ENCODE data around the gene TMEM9. TPM values are rescaled to one million over a fixed set of nuclear protein-coding genes. Genes with fewer than 3 reads are reported as not detected.

The TMEM9 gene
- total RNA-seq, 3 donors from 2014 or later = 19.1 to 38.9 (median 24.1) TPM

DNA sequence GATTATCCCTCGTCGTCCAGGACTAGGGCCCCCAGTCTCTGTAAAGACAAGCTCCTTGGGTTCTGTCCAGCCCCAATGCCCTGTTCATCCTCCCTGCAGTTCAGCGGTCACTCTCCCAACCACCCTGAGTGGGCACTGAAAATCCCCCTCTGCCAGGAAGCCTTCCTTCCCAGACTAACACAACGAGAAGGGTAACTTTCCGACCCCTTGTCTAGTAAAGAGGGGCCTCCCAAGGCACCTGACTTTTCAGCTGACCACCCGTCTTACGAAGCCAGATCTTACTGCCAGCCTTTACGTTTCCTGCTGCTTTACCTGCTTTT lies 13.4 kb downstream of the TMEM9 start:
- Histone ChIP-seq H3K4me3 (no peak overlapping the region), H3K9me3 (no peaks in the 10 kb centered on the region), H3K4me1 (ENCODE audit: low read depth) (no peaks in the 10 kb centered on the region), H3K36me3 (ENCODE audit: low read depth) (no peaks in the 10 kb centered on the region)
- DNase-seq (no peak), ATAC-seq (no peak)
- TF ChIP-seq, protein P1, sequence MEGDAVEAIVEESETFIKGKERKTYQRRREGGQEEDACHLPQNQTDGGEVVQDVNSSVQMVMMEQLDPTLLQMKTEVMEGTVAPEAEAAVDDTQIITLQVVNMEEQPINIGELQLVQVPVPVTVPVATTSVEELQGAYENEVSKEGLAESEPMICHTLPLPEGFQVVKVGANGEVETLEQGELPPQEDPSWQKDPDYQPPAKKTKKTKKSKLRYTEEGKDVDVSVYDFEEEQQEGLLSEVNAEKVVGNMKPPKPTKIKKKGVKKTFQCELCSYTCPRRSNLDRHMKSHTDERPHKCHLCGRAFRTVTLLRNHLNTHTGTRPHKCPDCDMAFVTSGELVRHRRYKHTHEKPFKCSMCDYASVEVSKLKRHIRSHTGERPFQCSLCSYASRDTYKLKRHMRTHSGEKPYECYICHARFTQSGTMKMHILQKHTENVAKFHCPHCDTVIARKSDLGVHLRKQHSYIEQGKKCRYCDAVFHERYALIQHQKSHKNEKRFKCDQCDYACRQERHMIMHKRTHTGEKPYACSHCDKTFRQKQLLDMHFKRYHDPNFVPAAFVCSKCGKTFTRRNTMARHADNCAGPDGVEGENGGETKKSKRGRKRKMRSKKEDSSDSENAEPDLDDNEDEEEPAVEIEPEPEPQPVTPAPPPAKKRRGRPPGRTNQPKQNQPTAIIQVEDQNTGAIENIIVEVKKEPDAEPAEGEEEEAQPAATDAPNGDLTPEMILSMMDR (IDR thresholded peaks at IDR 0.05) = no peak
- intact Hi-C loops (cut with DNase I, micrococcal nuclease) = no loop called here

DNA sequence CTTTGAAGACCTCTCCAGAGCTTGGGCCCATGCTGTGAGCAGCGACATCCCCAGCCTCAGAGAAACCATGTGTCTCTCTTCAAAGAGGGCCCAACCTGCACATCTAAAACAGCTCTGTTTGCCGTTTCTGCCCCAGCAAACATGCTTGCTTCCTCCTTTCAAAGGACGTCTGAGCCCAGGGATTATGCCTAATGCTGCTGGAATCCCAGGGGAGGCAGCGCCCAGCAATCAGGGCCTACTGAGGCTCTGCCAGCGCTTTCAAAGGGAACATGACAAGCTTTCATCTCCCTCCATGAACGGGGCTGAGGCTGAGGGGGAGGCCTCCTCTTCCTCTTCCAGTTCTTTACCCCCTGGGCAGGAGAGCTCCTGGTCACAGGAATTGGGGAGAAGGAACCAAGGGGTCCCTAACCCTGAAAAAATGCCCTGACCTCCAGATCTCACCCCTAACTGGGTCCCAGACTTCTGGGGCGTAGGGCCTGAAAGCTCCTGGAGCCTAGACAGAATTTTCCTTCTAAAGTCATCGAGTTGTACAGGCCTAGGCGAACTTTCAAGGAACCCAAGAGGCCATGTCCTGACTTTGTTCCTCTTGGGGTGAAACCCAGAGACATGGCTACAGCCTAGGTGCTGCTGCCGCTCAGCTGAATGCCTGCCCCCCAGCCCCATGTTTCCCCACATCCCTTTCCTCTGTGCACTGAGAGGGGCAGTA lies 13.9 kb downstream of the TMEM9 start:
- TF ChIP-seq, protein P1 (IDR thresholded peaks at IDR 0.05) = no peak
- Histone ChIP-seq H3K9me3 (no peaks in the 10 kb centered on the region), H3K36me3 (ENCODE audit: low read depth) (no peaks in the 10 kb centered on the region), H3K4me3 (no peak overlapping the region), H3K4me1 (ENCODE audit: low read depth) (no peaks in the 10 kb centered on the region)
- no peak for ATAC-seq
- DNase-seq = no peak
- intact Hi-C loops (cut with DNase I, micrococcal nuclease) = no loop called here

DNA sequence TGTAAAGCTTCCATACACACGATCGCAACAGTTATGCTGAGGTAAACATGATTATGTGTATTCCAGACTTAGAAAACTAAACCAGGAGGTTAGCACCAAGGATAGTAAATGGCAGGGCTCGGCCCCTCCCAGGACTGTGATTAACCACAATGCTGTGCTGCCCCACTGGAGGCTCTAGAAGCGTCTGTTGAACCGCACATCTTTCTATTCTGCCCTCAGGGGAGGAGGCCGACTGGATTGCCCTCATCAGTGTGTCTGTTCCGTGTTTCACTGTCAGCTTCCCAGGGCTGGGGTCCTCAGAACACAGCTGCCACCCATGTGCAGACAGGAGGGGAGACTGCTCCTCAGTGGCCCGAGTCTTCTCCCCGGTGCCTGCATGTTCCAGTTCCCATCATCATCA lies 14.5 kb downstream of the TMEM9 start:
- DNase-seq (no peak), ATAC-seq (no peak)
- H3K36me3 ChIP-seq (ENCODE audit: low read depth) = no peaks in the 10 kb centered on the region
- no peaks in the 10 kb centered on the region for H3K9me3 ChIP-seq
- H3K4me3 ChIP-seq = no peak overlapping the region
- H3K4me1 ChIP-seq (ENCODE audit: low read depth) = no peaks in the 10 kb centered on the region
- TF ChIP-seq, protein P1 (IDR thresholded peaks at IDR 0.05) = no peak
- intact Hi-C loops (cut with DNase I, micrococcal nuclease) = no loop called here

DNA sequence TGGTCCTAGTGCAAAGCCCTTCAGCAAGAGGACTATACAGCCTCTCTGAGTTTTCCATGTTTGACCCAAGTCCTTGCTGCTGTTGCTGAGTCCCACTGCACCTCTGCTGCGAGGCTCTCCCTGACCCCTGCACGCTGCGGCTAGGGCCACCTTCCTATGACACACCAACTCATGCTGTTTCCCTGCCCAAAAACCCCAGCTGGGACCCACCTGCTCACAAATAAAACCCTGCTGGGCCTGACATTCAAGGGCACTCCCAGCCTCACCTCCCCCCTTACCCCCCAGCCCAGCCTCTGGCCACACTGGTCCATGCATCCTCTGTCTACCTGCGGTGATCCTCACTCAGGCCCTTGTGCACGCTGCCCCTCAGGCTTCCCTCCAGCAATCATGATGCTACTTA lies 15.0 kb downstream of the TMEM9 start:
- ATAC-seq (no peak), DNase-seq (no peak)
- no peak overlapping the region for H3K4me3 ChIP-seq
- intact Hi-C loops (cut with DNase I, micrococcal nuclease) = no loop called here
- no peaks in the 10 kb centered on the region for H3K9me3 ChIP-seq
- no peaks in the 10 kb centered on the region for H3K4me1 ChIP-seq (ENCODE audit: low read depth)
- TF ChIP-seq, protein P1 (IDR thresholded peaks at IDR 0.05) = no peak
- no peaks in the 10 kb centered on the region for H3K36me3 ChIP-seq (ENCODE audit: low read depth)

DNA sequence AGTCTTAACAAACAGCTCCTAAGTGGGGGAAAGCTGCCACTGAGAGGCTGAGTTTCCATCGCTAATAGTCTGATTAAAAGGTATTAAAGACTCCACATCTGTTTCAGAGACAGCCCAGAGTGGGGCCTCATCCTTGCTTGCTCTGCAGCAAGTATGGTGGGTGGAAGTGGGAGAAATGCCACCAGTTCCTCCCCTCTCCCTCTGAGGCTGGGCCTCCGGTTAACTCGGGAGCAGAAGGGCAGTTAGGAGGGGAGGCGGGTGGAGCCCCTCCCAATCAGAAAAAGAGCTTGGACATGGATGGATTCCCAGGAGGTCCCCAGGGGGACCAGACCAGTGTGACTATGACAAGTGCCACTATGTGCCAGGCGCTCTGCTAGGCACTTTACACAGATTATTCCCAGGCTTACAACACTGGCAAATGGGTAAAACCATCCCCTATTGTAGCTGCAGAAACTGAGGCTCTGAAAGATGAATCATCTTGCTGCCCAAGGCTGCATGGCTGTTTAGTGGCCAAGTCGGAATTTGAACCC lies 15.9 kb downstream of the TMEM9 start:
- Histone ChIP-seq H3K36me3 (ENCODE audit: low read depth) (no peaks in the 10 kb centered on the region), H3K4me3 (no peak overlapping the region), H3K4me1 (ENCODE audit: low read depth) (no peaks in the 10 kb centered on the region), H3K9me3 (no peaks in the 10 kb centered on the region)
- ATAC-seq (no peak), DNase-seq (no peak)
- TF ChIP-seq, protein P1 (IDR thresholded peaks at IDR 0.05) = no peak
- intact Hi-C loops (cut with DNase I, micrococcal nuclease) = no loop called here
